Measurements from ENCODE around the gene CCNJL. TPM values are rescaled to one million over a fixed set of nuclear protein-coding genes. Genes with fewer than 3 reads are reported as not detected.

The CCNJL gene
- total RNA-seq, 1 experiment from 2014 or later: 7.6 TPM

DNA sequence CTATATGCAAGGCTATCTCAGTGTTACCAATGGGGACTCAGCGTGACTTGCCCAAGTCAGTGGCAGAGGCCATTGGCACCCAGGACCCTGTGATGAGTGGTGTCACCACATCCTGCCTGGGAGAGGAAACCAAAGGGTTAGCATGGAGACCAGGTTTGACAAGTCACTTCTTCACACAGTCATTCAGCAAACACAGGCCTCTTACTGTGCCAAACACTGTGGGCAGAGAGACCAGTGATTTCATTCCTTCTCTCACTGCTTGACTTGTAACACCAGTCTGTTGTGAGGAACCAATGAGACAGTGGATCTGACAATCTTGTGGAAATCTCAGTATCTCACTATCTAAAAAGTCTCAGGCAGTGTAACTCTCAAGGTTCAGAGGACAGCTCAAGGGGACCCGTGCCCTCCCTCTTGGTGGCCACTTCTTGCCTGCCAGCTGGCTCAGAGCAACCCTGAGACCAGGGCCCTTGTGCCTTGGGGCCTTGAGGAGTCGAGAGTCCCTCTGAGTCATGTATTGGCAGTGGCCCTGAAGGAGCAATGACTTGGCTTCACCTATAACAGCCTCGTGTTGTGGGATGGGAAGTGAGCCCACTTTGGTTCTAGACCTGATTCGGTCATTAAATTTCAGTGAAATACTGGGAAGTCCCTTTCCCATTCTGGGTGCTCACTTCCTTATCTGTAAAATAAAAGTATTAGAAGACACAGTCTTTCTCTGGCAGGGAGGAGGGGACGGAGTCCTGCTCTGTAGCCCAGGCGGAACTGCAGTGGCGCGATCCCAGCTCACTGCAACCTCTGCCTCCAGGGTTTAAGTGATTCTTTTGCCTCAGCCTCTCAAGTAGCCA, 81.5 kb downstream of the CCNJL start:
- Histone ChIP-seq H3K27ac (ENCODE audit: low read depth, low read length, poor library complexity, severe bottlenecking) (no peak overlapping the region), H3K4me3 (ENCODE audit: low read depth, low read length, poor library complexity, severe bottlenecking) (no peak overlapping the region), H3K4me1 (ENCODE audit: insufficient read depth, low read length, poor library complexity, severe bottlenecking) (no peaks in the 10 kb centered on the region), H3K9me3 (ENCODE audit: low read depth, low read length, poor library complexity, severe bottlenecking) (no peaks in the 10 kb centered on the region), H3K36me3 (ENCODE audit: insufficient read depth, low read length, poor library complexity, severe bottlenecking) (no peaks in the 10 kb centered on the region), H3K27me3 (replicated peaks; ENCODE audit: insufficient read depth, low read depth, low read length, poor library complexity) (no peaks in the 10 kb centered on the region)
- POLR2A ChIA-PET (ENCODE audit: low non-redundant PET): no interaction called here
- intact Hi-C loops (cut with micrococcal nuclease; ENCODE audit: unreplicated experiment): no loop called here
- no TSS peak for BruUV-seq (replicated peaks)
- TF ChIP-seq EZH2 (IDR thresholded peaks at IDR 0.05; ENCODE audit: borderline replicate concordance, low read depth, low read length, poor library complexity, severe bottlenecking) (no peak), CTCF (conservative IDR thresholded peaks at IDR 0.05; ENCODE audit: low read depth, low read length) (no peak)
- CTCF ChIA-PET: no interaction called here
- DNase-seq (ENCODE audit: low spot score): no peak

- H3K4me1 ChIP-seq (ENCODE audit: insufficient read depth, low read length, poor library complexity, severe bottlenecking): no peaks in the 10 kb centered on the region
- no peak within 1 kb of the TSS for H3K4me3 ChIP-seq (ENCODE audit: low read depth, low read length, poor library complexity, severe bottlenecking)
- no peak within 1 kb of the TSS for H3K27ac ChIP-seq (ENCODE audit: low read depth, low read length, poor library complexity, severe bottlenecking)
- intact Hi-C loops (cut with micrococcal nuclease; ENCODE audit: unreplicated experiment): no loop called here
- no peaks in the 10 kb centered on the region for H3K9me3 ChIP-seq (ENCODE audit: low read depth, low read length, poor library complexity, severe bottlenecking)
- H3K27me3 ChIP-seq (replicated peaks; ENCODE audit: insufficient read depth, low read depth, low read length, poor library complexity): no peaks in the 10 kb centered on the region
- ChIA-PET POLR2A (ENCODE audit: low non-redundant PET) (interaction anchor here (0.6 kb wide), 1 partner anchor 11 kb away, joined by 3 read pairs; no protein-coding TSS in a partner anchor), CTCF (no interaction called here)
- no peak for DNase-seq (ENCODE audit: low spot score)
- no TSS peak for BruUV-seq (replicated peaks)
- TF ChIP-seq CTCF (conservative IDR thresholded peaks at IDR 0.05; ENCODE audit: low read depth, low read length): no peak
- TF ChIP-seq EZH2 (IDR thresholded peaks at IDR 0.05; ENCODE audit: borderline replicate concordance, low read depth, low read length, poor library complexity, severe bottlenecking): no peak
- no peaks in the 10 kb centered on the region for H3K36me3 ChIP-seq (ENCODE audit: insufficient read depth, low read length, poor library complexity, severe bottlenecking)
Measured at GRCh38 chr5:160229190-160229742, 83.1 kb downstream of the CCNJL start, which contains the start of gene FABP6. TSS of gene FABP6 (plus strand) at chr5:160229506. CDS start at chr5:160229558, 52 bp downstream.

GRCh38 chr5:160227012-160227411, 85.4 kb downstream of the CCNJL start:
- intact Hi-C loops (cut with micrococcal nuclease; ENCODE audit: unreplicated experiment): no loop called here
- Histone ChIP-seq H3K9me3 (ENCODE audit: low read depth, low read length, poor library complexity, severe bottlenecking) (no peaks in the 10 kb centered on the region), H3K4me3 (ENCODE audit: low read depth, low read length, poor library complexity, severe bottlenecking) (no peak overlapping the region), H3K27me3 (replicated peaks; ENCODE audit: insufficient read depth, low read depth, low read length, poor library complexity) (no peaks in the 10 kb centered on the region), H3K27ac (ENCODE audit: low read depth, low read length, poor library complexity, severe bottlenecking) (no peak overlapping the region), H3K36me3 (ENCODE audit: insufficient read depth, low read length, poor library complexity, severe bottlenecking) (no peaks in the 10 kb centered on the region), H3K4me1 (ENCODE audit: insufficient read depth, low read length, poor library complexity, severe bottlenecking) (no peaks in the 10 kb centered on the region)
- CTCF ChIA-PET: no interaction called here
- POLR2A ChIA-PET (ENCODE audit: low non-redundant PET): no interaction called here
- TF ChIP-seq CTCF (conservative IDR thresholded peaks at IDR 0.05; ENCODE audit: low read depth, low read length) (no peak), EZH2 (IDR thresholded peaks at IDR 0.05; ENCODE audit: borderline replicate concordance, low read depth, low read length, poor library complexity, severe bottlenecking) (no peak)
- BruUV-seq (replicated peaks): no TSS peak
- no peak for DNase-seq (ENCODE audit: low spot score)
